ENCODE measurements around the gene SLC19A1.

The SLC19A1 gene

GRCh38 chr21:45542242-45542666 is at the start of gene SLC19A1:
Gene SLC19A1, minus strand, starts transcription at chr21:45542440. Its CDS starts 4,481 bp downstream, at chr21:45537959.
- peak; percentile 99 for DNase-seq (ENCODE audit: low spot score)

- no peak for DNase-seq (ENCODE audit: low spot score)
These were observed 49.5 kb upstream of the SLC19A1 start for GRCh38 chr21:45591619-45592207.

GRCh38 chr21:45590726-45591618 is 48.7 kb upstream of the SLC19A1 start:
- no peak for DNase-seq (ENCODE audit: low spot score)

DNA sequence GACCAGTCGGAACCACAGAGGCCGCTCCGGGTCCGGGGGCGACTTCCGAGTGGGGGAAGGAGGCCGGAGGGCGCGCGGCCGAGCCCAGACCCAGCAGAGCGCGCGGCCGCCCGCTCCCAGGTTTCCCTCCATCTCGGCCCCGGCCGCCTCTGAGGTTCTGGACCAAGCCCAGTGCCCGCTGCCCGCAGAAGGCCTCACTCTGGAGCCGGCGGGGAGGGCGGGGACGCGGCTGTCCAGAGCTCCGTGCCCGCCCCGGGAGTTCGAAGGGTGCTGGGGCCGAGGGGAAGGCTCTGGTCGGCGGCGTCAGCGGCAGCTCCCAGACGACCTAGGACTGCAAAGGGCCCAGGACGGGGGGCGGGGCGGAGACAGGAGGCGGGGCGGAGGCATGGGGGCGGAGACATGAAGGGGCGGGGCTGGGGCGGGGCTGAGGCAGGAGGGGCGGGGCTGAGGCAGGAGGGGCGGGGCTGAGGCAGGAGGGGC is 48.0 kb upstream of the SLC19A1 start:
- DNase-seq (ENCODE audit: low spot score): peak; percentile 85

GRCh38 chr21:45589686-45590245 is 47.5 kb upstream of the SLC19A1 start:
- no peak for DNase-seq (ENCODE audit: low spot score)

DNA sequence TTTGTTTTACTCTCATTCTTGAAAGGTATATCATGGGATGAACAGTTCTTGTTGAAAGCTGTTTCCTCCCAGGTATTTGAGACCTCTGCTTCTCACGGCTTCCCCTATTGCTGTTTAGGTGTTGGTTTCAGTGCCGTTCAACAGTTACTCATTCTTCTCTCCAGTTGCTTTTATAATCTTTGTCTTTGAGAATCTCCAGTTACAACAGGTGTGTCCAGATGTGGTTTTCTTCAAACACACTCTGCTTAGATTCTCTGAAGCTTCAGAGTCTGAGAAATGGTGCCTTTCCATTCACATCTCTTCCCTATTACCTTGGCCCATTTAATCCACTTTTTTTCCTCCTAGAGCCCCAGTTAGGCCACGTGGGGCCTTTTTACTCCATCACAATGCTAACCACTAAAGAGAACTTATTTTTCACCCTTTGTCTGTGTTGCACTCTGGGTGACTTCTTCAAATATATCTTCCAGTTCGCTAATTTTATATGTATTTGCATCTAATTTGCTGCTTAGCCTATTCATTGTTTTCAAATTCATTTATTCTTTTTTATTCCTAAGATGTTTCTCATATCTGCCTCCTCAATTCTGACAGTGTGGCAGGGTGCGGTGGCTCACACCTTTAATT is 46.7 kb upstream of the SLC19A1 start:
- no peak for DNase-seq (ENCODE audit: low spot score)

- DNase-seq (ENCODE audit: low spot score): no peak
These were observed 46.0 kb upstream of the SLC19A1 start for GRCh38 chr21:45588086-45588825.

GRCh38 chr21:45586289-45586858 is 44.1 kb upstream of the SLC19A1 start:
- DNase-seq (ENCODE audit: low spot score): no peak

GRCh38 chr21:45584786-45585185 is 42.5 kb upstream of the SLC19A1 start:
- no peak for DNase-seq (ENCODE audit: low spot score)

GRCh38 chr21:45583831-45584509 is 41.7 kb upstream of the SLC19A1 start:
- DNase-seq (ENCODE audit: low spot score): no peak

GRCh38 chr21:45582128-45582527 is 39.9 kb upstream of the SLC19A1 start:
- no peak for DNase-seq (ENCODE audit: low spot score)

DNA sequence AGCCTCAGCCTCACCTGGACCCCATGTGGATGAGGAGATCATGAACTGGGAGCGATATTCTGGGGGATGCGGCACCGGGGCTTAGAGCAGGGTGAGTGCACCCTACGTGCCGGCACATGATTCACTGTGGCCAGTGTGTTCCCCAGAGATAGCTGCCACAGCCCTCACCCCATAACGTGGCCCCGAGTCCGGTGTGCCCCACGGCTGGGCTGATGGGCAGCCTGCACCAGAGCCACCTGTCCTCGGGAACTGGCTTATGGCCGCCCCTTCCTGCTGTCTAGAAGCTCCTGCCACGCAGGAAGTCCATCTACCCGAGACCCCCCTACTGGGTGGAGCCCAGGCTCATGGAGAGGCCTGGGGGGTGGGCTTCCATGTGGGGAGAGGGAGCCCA is 39.1 kb upstream of the SLC19A1 start:
- no peak for DNase-seq (ENCODE audit: low spot score)

DNA sequence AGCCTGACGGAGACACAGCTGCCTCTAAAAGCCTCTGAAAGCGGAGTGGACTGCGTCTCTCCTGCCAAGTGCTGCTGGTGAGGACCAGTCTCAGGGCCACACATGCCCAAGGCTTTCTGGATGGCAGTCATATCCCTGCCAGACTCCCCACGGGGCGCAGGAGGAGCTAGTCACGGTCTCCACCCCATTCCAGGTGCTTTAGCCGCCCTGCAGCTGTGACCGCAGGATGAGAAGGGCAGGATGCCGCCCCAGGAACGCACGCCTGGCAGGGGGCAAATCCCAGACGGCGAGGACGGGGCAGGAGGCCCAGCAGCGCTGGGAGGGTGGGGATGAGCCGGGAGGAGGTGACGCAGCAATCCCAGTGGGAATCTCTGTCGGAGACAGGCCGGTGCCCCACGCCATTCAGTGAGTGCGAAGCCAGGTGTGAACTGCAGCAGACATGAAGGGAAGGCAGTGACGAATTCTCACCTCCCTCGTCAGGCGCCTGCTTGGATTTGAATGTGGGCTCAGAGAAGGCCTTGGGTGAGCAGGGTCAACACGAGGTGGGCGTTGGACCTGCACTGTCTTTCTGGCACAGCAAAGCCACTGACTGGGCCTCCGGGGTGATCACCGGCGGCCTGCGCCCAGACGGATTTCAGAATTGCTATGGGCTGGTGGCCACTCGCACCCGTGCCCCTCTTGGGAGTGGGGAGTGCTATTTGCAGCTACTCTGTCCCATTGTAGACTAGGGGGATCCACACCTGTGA is 38.5 kb upstream of the SLC19A1 start:
- DNase-seq (ENCODE audit: low spot score): no peak

GRCh38 chr21:45580181-45580575 is 37.9 kb upstream of the SLC19A1 start:
- no peak for DNase-seq (ENCODE audit: low spot score)

- no peak for DNase-seq (ENCODE audit: low spot score)
These were observed 37.3 kb upstream of the SLC19A1 start for GRCh38 chr21:45579383-45580180.

GRCh38 chr21:45578811-45579381 is 36.7 kb upstream of the SLC19A1 start:
- no peak for DNase-seq (ENCODE audit: low spot score)

- no peak for DNase-seq (ENCODE audit: low spot score)
These were observed 36.0 kb upstream of the SLC19A1 start for GRCh38 chr21:45578176-45578801.

DNA sequence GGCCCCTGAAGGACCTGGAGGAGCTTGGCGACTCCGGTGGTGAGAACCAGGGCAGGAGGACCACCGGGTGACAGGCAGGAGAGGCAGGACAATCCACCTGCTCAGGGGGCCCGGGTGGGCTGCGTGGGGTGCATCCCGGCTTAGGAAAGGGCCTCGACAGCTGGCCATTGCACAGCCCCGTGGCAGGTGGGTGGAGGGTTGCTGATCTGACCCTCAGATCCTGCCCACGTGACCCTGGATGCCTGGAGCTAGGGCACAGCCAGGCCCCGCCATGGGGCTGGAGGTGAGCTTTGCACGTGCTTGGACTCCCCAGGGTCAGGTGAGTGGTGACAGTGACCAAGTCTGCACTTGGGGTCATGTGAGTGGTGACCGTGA is 35.5 kb upstream of the SLC19A1 start:
- no peak for DNase-seq (ENCODE audit: low spot score)
